IMR-90 (cell line): ENCODE data around the gene PSORS1C2.

Source experiments
- BHLHE40 ChIP-seq: fragments of 150-350 bp; IDR thresholded peaks from 2 replicates; pipeline ENCODE4 v1.6.1; 2016; ENCODE audit warnings: mild to moderate bottlenecking, low read depth, low read length
- CEBPB ChIP-seq: IDR thresholded peaks from 2 replicates; pipeline ENCODE4 v1.6.1; 2012; ENCODE audit warnings: low read depth, low read length, improper control_type of control experiment
- CHD1 ChIP-seq: IDR thresholded peaks from 2 replicates; pipeline ENCODE4 v1.6.1; 2012; ENCODE audit warnings: low read depth, low read length, improper control_type of control experiment
- FOS ChIP-seq: fragments of 150-350 bp; IDR thresholded peaks from 2 replicates; pipeline ENCODE4 v1.6.1; 2016; ENCODE audit warnings: low read depth, low read length
- MAFK ChIP-seq: IDR thresholded peaks from 2 replicates; pipeline ENCODE4 v1.6.1; 2012; ENCODE audit warnings: low read depth, low read length, improper control_type of control experiment
- MXI1 ChIP-seq: IDR thresholded peaks from 2 replicates; pipeline ENCODE4 v1.6.1; 2012; ENCODE audit warnings: low read depth, mild to moderate bottlenecking, low read length, moderate library complexity, borderline replicate concordance
- NFE2L2 ChIP-seq: fragments of 150-350 bp; IDR thresholded peaks from 2 replicates; pipeline ENCODE4 v1.6.1; 2016; ENCODE audit warnings: low read depth, mild to moderate bottlenecking, low read length
- POLR2A ChIP-seq: IDR thresholded peaks from 2 replicates; pipeline ENCODE4 v1.6.1; 2012; ENCODE audit warnings: mild to moderate bottlenecking, low read depth, low read length
- RAD21 ChIP-seq: IDR thresholded peaks from 2 replicates; pipeline ENCODE4 v1.6.1; 2012; ENCODE audit warnings: low read length, improper control_type of control experiment
- RFX5 ChIP-seq: IDR thresholded peaks from 2 replicates; pipeline ENCODE4 v1.8.0; 2012; ENCODE audit warnings: low read depth, mild to moderate bottlenecking, low read length, moderate library complexity
- SMC3 ChIP-seq: fragments of 150-350 bp; IDR thresholded peaks from 2 replicates; pipeline ENCODE4 v1.6.1; 2016; ENCODE audit warnings: low read depth, mild to moderate bottlenecking, antibody characterized with exemption, low read length, moderate library complexity
- TF ChIP-seq, protein P1 (sequence below): conservative IDR thresholded peaks from 2 replicates; pipeline ENCODE4 v1.5.1; 2012; ENCODE audit warnings: mild to moderate bottlenecking, low read depth, low read length, improper control_type of control experiment
- TF ChIP-seq, protein P2 (sequence below): fragments of 150-350 bp; IDR thresholded peaks from 2 replicates; pipeline ENCODE4 v1.6.1; 2016; ENCODE audit warnings: low read depth, mild to moderate bottlenecking, low read length, moderate library complexity, borderline replicate concordance
- TF ChIP-seq, protein P3 (sequence below): fragments of 150-350 bp; IDR thresholded peaks from 2 replicates; pipeline ENCODE4 v1.6.1; 2017; ENCODE audit warnings: mild to moderate bottlenecking, antibody characterized with exemption, low read length, low read depth

DNA sequence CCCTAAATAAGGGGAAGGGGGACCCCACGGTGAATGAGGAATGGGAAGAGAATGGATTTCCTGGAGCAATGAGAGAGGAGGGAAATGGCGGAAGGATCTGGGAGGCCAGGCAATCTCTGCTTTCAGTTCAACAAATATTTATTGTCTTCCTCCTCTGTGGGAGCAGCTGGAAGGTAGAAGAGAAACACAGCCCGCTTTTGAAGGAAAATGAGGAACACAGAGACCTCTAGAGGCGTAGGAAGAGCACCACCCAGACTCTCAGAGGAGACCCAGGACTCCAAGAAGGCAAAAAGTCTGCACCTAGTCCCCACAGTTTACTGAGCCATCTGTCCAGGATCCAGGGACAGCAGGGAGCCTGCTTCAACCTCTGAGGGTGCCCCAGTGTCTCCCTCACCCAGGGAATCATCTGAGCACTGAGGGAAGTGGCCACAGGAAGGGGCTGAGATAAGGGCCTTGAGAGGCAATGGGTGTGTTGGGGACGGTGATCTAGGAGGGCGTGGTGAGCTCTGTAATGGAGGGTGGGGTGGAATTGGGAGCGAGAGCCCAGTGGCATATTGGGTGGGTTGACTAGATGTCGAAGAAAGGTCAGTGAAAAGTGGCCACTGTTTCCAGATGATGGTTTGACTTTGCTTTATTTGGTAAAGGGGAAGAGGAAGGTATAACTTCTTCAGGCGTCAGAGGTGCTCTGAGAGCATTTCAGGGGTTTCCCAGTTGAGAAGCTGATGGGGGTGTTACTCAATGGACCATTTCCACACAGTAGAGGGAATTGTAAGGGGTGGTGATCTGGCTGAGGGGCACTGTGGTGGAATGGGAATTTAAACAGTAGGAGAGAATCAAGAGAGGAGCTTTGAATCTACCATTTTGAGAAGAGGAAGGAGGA is 23.7 kb downstream of the PSORS1C2 start:
- TF ChIP-seq, protein P1, sequence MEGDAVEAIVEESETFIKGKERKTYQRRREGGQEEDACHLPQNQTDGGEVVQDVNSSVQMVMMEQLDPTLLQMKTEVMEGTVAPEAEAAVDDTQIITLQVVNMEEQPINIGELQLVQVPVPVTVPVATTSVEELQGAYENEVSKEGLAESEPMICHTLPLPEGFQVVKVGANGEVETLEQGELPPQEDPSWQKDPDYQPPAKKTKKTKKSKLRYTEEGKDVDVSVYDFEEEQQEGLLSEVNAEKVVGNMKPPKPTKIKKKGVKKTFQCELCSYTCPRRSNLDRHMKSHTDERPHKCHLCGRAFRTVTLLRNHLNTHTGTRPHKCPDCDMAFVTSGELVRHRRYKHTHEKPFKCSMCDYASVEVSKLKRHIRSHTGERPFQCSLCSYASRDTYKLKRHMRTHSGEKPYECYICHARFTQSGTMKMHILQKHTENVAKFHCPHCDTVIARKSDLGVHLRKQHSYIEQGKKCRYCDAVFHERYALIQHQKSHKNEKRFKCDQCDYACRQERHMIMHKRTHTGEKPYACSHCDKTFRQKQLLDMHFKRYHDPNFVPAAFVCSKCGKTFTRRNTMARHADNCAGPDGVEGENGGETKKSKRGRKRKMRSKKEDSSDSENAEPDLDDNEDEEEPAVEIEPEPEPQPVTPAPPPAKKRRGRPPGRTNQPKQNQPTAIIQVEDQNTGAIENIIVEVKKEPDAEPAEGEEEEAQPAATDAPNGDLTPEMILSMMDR = peak; percentile 32
- TF ChIP-seq POLR2A = no peak
- TF ChIP-seq CEBPB = no peak
- TF ChIP-seq MAFK = no peak
- TF ChIP-seq RFX5 = no peak
- no peak for TF ChIP-seq MXI1
- TF ChIP-seq SMC3 = no peak
- TF ChIP-seq, protein P2, sequence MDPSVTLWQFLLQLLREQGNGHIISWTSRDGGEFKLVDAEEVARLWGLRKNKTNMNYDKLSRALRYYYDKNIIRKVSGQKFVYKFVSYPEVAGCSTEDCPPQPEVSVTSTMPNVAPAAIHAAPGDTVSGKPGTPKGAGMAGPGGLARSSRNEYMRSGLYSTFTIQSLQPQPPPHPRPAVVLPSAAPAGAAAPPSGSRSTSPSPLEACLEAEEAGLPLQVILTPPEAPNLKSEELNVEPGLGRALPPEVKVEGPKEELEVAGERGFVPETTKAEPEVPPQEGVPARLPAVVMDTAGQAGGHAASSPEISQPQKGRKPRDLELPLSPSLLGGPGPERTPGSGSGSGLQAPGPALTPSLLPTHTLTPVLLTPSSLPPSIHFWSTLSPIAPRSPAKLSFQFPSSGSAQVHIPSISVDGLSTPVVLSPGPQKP = no peak
- no peak for TF ChIP-seq CHD1
- no peak for TF ChIP-seq BHLHE40
- TF ChIP-seq, protein P3, sequence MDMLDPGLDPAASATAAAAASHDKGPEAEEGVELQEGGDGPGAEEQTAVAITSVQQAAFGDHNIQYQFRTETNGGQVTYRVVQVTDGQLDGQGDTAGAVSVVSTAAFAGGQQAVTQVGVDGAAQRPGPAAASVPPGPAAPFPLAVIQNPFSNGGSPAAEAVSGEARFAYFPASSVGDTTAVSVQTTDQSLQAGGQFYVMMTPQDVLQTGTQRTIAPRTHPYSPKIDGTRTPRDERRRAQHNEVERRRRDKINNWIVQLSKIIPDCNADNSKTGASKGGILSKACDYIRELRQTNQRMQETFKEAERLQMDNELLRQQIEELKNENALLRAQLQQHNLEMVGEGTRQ = no peak
- TF ChIP-seq NFE2L2 = no peak
- peak; percentile 32; the same call in 1 of the 2 replicates for TF ChIP-seq RAD21
- TF ChIP-seq FOS = no peak
